Measurements from ENCODE around the gene PCDHGA3. TPM values are rescaled to one million over a fixed set of nuclear protein-coding genes. Genes with fewer than 3 reads are reported as not detected.
A peak's percentile ranks its signal among the peaks of the same experiment; 100 is the strongest.

The PCDHGA3 gene
- total and polyA plus RNA-seq, 9 of the 15 experiments (the other 6 are each of a cell fraction or from before 2014, with no cell fraction given) = 0.13 to 0.28 (median 0.18) TPM; not detected in 2

DNA sequence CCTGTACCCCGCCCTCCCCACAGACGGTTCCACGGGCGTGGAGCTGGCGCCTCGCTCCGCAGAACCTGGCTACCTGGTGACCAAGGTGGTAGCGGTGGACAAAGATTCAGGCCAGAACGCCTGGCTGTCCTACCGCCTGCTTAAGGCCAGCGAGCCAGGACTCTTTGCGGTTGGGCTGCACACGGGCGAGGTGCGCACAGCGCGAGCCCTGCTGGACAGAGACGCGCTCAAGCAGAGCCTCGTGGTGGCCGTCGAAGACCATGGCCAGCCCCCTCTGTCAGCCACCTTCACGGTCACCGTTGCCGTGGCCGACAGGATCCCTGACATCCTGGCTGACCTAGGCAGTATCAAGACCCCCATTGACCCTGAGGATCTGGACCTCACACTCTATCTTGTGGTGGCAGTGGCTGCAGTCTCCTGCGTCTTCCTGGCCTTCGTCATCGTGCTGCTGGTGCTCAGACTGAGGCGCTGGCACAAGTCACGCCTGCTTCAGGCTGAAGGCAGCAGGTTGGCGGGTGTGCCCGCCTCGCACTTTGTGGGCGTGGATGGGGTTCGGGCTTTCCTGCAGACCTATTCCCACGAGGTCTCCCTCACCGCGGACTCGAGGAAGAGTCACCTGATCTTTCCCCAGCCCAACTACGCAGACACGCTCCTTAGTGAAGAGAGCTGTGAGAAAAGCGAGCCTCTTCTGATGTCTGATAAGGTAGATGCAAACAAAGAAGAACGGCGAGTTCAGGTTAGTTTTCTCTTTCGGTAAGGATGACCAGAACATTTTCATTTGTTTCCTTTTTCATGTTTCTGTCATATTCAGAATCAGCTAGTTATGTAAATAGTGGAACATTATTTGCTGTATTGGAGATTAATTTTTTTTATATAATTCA is 22.6 kb downstream of the PCDHGA3 start:
- ChIA-PET CTCF (ENCODE audit: low intra/inter-chr PET ratio) (no interaction called here), POLR2A (no interaction called here)
- DNase-seq (ENCODE audit: extremely low read depth in 1 of 4, low spot score in 3 of 4) (no peak), FAIRE-seq (no peak), ATAC-seq (no peak)
- Histone ChIP-seq H3K36me3 (ENCODE audit: control insufficient read depth, insufficient read depth, low read length) (no peaks in the 10 kb centered on the region), H3K4me1 (replicated peaks in 1 of 2; ENCODE audit: control insufficient read depth in 2 of 2, insufficient read depth in 2 of 2, low read length in 2 of 2) (peaks cover 0 to 12% of the 10 kb centered on the region in 2 experiments; a peak in 1 of 5 replicates), H3K4me3 (no peak overlapping the region), H3K9me1 (ENCODE audit: control insufficient read depth, insufficient read depth, low read length) (no peaks in the 10 kb centered on the region), H3K27me3 (ENCODE audit: control insufficient read depth in 2 of 2, insufficient read depth in 2 of 2, low read length in 2 of 2) (peaks cover 16 to 41% of the 10 kb centered on the region in 2 experiments), H3K4me2 (ENCODE audit: insufficient read depth, low read length) (no peak overlapping the region), H3K79me2 (ENCODE audit: control insufficient read depth, insufficient read depth, low read length) (no peaks in the 10 kb centered on the region), H3K9ac (ENCODE audit: insufficient read depth in 1 of 2, low read depth in 2 of 2, low read length in 2 of 2) (0 out of 4 replicates have a peak overlapping the region, but pooled peaks of 1 of the 2 experiments have one; percentile 20), H4K20me1 (replicated peaks; ENCODE audit: control insufficient read depth, insufficient read depth, low read length) (no peaks in the 10 kb centered on the region), H3K9me3 (replicated peaks; ENCODE audit: control insufficient read depth, insufficient read depth, low read depth, low read length) (no peaks in the 10 kb centered on the region), H2AFZ (ENCODE audit: low read depth, low read length) (no peak overlapping the region), H3K27ac (ENCODE audit: extremely low read depth, low read depth, low read length) (no peak overlapping the region)
- no TSS peak for BruUV-seq (replicated peaks)
- TF ChIP-seq ZNF23 (CRISPR knock-in tag; IDR thresholded peaks at IDR 0.05) (no peak), ZNF75A (CRISPR knock-in tag; IDR thresholded peaks at IDR 0.05) (0 out of 2 replicates have a peak, but pooled peaks have one; percentile 64)
- 5% methylated on average over 40 of the region's 46 CpGs for WGBS (ENCODE audit: insufficient coverage, low coverage, missing lambda C conversion rate)
- in situ Hi-C loops (cut with MboI) = no loop called here
- intact Hi-C loops (cut with micrococcal nuclease) = no loop called here
